ENCODE data around the gene RALGPS1. TPM values are rescaled to one million over a fixed set of nuclear protein-coding genes. Genes with fewer than 3 reads are reported as not detected.

Gene RALGPS1
- polyA plus RNA-seq, 1 donor = 30.6 TPM

DNA sequence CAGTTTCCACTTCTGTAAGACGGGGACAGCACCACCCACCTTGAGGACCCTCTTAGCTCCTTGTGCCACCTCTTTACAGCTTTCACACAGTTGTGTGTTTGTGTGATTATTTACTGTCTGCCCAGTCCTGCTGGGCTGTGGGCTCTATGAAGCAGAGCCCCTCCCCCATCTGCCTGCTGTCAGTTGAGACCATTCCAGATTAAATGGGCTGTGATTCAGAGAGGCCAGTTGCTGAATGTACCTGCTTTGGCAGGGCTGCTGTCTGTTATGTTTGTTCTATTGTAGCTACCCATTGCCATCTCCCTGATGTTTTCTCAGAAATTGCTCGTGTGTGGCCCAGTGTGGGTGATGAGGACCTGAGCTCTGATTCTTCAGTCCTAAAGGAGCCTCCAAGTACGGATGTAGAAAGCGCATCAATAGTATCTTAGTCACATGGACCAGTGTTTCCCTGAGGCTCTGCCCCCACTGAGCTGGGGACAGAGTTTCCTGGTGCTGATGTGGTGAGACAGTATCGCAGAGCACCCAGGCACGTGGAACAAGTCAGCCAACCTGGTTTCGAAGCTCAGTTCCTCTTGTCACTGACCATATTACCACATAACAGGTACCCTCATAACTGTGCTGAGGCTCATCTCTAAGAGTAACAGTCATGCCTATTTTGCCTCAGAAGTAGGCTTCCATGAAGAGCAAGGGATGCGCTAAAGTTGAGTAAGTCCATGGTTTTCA is 204.2 kb downstream of the RALGPS1 start:
- DNase-seq = no peak

DNA sequence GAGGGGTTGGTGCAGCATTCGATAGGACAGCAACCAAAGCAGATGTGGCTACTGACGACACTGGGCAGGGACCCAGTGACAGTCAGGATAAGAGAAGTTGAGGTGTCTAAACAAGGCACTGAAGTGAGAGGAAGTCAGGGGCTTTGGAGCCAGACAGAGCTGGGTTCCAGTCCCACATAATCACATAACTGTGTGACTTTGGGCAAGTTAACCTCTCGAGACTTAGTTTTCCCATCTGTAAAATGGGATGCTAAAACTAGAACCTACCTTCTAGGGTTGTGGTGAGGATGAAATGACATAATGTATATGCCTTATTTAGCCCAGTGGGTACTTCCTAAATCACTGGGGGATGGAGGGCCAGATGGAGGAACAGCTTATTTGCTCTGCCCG is 204.7 kb downstream of the RALGPS1 start:
- DNase-seq = no peak

GRCh38 chr9:127121628-127122175 is 207.1 kb downstream of the RALGPS1 start:
- no peak for DNase-seq

DNA sequence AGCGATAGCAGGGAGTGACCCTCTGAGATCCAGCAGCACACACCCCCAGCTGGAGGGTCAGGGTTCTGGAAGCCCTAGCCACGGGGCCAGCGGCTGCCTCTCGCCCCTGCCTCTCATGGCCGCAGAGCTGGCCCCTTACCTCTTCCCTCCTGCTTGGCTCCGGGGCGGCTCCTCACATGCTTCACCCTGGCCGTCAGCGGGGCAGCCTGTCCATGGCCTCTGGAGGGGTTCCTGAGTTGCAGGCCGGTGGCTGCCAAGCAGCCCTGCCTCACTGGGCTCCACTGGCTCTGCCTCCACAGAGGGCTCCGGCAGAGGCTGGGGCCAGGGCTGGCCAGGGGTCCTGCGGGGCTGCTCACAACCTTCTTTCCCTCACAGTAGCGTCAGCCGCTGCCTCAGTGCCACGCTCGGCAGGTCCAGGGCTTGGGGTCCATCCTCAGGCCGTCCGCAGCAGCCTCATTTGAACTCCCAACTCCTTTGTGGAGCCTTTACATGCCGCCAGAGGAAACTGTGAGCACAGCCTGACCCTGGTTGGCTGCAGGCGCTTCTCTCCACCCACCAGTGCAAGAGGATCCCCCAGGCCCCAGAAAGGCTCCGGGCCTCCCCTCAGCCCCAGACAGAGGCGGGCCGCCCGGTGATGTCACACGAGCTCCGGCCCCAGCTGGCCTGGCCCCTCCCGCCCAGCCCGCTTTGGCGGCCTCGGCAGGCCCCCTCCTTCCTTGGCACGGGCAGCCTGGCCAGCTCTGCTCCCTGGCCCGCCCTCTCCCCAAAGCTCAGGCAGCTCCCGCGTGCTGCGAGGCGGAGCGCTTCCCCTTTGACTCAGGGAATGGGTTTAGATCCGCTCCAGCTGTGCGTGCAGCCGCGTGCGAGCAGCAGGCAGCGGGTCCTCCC is 207.8 kb downstream of the RALGPS1 start, which contains the start of gene ANGPTL2:
Gene ANGPTL2, minus strand, starts transcription at position 460 of the 888 bp plus-strand sequence. CDS start 13,904 bp downstream, outside the sequence.
- DNase-seq = peak; percentile 88

DNA sequence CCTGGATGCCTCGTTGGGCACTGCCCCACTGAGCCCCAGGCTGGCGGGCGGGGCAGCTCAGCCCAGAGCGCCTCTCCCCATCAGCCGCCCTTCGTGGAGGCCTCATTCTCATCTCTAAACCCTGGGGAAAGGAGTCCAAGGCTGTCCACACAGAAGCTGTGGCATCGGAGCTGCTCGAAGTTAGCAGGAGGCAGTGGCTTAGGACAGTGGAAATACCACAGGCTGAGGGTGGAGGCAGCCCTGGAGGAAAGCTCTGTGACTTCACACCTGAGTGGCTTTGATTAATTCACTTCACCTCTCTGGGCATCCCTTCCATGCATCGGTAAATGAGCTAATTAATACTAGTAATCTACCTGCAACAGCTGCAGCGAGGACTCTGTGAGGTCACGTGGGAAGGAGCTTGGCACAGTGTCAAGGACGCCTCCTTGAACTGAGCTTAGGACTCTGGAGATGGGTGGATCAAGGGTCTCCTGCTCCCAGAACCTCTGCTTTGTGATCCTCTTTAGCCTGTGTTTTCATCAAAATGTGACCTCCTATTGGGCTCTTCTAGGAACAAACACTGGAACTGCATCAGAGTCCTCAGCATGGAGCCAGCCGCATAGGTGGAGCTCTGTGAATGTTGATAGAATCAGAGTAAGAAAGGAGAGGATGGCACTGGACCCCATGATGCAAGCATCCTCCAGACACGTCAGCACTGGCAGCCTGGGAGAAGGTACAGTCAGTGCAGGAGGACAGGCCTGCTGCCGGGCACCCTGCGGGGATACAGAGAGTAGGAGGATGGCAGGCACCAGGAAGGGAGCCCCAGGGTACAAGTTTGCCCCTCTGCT is 208.7 kb downstream of the RALGPS1 start:
- peak; percentile 62 for DNase-seq

- no peak for DNase-seq
Observed at GRCh38 chr9:127124111-127124531, 209.5 kb downstream of the RALGPS1 start.

DNA sequence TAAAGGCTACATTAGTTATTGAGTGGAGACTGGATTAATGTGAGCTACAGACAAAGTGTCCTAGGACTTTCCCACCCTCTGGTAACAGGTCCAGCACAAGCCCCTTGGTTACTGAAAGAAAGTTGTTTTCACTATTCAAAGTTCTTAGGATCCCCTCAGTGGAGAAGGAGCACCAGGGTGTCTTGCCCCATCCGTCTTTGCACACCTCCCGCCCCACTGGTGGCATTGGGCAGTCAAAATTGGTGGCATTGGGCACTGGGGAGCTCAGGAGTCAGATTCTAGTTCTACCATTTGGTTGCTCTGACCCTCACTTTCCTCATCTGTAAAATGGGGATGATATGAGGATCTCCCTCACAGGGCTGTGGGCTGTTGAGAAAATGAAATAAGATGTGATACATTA is 210.2 kb downstream of the RALGPS1 start:
- no peak for DNase-seq

- DNase-seq = no peak
Observed at GRCh38 chr9:127126971-127127370, 212.4 kb downstream of the RALGPS1 start.

- no peak for DNase-seq
Observed at GRCh38 chr9:127128341-127129072, 213.9 kb downstream of the RALGPS1 start.

DNA sequence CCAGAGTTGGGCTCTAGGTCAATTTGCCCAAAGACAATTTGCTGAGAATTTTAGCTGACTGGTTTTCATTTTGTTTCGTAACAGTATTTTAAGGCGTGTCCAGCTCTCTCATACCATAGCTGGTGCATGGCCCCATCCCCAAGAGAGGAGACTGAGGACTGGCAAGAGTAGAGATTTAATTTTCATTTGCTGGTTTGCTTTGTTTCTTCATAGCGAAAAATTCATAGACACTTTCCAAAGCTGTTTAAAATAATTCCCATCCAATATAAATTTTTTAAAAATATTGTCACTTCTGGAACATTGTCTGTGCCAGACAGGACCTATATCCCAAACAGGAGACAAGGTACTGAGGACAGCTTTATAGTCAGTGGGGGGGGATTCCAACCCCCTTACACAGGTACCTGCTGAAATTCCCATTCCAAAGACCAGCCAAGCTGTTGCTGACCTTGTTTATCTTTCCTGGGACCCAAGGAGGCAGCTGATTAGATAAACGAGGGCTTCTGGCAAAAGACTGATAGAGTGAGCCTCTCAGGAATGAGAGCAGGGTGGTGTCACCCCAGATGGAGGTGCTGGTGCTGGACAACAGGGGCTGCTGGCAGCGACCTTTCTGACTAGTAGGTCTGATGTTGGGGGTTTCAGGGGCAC is 214.6 kb downstream of the RALGPS1 start:
- no peak for DNase-seq

DNA sequence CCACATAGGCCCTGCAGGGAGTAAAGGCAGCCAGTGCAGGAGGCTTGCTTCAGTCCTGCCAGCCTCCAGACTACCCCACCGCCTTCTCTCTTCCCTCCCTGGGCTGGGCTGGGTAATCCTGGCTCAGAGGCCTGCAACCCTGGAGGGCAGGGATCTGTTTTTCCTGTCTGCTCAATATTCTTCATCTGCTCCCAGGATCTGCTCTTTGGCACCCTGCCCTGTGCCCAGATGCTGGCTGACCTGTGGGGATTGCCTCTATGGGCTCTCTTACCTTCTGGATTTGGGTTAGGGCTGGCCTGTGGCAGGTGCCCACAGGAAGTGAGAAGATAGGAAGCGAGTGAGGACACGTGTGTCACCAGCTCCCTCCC is 215.1 kb downstream of the RALGPS1 start:
- no peak for DNase-seq

- no peak for DNase-seq
Observed at GRCh38 chr9:127130235-127130634, 215.7 kb downstream of the RALGPS1 start.

DNA sequence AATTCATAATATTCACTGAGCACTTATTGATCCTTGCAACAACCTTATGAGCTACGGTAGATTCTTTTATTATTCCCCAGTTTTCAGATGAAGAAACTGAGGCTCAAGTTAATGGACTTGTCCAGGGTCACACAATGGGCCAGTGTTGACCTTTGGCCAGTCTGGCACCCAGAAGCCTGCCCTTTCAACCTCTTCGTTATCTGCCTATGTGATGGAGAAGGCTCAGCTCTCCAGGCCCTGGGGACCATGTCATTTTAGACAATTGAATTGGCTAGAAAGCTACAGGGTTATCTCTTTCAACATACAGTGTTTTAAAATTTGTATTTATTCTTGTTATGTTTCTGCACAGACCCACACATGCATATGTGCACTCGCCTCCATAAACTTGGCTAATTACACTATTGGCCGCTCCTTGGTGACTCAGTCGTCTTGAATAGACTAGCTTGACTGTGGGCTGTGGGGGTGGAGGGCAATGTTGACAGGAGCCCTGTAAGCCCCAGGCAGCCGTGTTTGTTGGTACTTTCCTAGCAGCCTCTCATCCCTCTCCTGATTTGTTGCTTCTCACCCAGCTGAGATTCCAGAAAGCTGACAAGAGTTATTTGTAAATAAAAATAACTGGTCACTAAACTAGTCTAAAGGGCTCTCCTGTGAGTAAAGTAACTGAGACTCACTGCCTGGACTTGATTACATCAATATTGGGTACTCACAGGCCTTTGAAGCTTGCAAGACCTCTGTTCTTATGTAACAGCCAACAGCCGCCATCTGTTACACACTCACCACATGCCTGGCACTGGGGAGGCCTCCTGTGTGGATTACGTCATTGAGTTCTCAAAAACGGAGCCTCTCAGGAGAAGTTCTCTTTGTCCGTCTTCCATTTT is 216.3 kb downstream of the RALGPS1 start:
- no peak for DNase-seq

DNA sequence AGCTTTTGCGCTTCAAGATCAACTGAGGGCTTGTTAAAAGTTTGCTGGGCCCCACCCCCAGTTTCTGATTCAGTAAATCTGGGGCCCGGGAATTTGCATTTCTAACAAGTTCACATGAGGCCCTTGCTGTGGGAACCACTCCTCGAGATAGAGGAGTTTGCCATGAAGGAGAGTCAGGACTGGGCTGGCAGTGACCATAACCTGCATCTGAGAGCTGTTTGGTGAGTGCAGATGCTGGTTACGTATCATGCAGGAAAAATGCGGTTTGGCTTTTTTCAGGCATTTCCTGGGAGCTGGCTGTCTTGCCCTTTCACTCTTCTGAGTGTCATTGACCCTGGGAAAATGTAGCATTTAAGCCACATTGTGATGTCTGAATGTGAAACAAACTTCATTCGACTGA is 217.3 kb downstream of the RALGPS1 start:
- no peak for DNase-seq

DNA sequence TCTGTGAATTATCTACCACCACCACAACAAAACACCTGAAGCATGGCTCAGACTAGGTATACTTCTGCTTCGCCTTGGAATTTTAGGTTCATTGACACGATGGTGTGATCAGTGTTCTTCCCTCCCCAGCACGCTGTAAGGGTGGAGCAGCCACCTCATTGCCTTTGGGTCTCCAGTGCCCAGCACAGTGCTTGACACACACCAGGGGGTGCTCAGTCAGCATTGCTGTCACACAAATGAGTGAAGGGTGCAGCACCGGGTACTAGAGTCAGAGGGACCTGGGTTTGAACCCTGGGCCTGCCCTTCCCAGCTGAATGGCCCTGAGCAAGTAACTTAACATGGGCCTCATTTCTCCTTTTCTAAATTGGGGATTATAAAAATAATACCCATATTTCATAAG is 217.8 kb downstream of the RALGPS1 start:
- no peak for DNase-seq

- DNase-seq = no peak
Observed at GRCh38 chr9:127132921-127133647, 218.5 kb downstream of the RALGPS1 start.

DNA sequence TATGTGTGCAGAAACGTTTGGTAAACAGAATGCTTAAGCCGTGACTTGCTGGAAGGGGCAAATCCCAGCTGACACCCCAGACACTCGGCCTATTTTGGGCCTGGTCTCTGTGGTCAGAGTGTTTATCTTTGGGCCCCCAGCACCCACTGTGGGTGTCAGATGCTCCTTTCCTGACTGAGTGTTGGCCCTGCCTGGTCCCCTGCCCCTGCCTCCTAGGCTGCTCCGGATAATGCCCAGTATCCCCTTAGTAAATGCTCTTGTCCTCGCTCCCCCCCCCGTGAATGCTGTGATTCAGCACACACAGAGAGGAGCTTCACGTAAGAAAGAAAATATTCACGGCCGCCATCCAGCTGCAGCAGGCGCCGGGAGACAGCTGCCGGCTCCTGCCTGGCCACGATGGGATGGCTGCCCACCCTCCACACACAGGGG is 219.2 kb downstream of the RALGPS1 start:
- no peak for DNase-seq

DNA sequence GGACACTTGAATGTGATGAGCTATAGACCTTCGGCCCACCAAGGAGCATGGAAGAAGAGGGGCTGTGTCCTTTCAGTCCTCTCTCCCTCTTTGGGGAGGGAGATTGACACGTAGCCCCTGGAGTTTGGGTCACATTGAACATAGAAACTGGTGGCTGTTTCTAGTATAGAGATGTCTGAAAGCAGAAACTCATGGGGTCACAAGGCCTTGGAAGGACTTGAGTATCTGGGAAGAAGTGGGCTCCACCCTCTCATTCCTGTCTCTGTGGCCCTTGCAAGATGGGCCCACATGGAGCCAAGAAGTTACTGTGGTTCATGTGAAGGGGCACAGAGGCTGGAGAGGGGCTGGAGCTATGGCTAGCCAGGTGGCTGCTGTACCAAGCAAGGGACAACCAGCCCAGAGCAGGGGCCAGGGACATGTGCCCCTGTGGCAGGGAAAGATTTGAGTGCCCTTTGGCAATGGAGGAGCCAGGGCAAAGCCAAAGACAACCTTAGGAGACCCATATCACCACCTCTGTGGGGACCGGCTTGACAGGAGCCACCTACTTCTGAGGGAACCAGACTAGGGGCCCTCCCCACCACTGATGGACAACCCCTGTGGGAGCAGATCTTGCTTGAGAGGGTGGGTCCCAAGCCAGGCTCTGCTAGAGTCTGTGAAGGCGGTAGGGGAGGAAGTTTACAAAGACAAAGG is 220.6 kb downstream of the RALGPS1 start:
- no peak for DNase-seq

Data from left kidney (tissue), 2 donors.